Activated naive CD4-positive, alpha-beta T cell (primary cell): ENCODE data around the gene SF3B2.

ENCODE experiments used
- DNase-seq, 4 experiments: peaks; one replicate each; lab custom pipeline; 2025; lab: John Stamatoyannopoulos, UW

Gene SF3B2

GRCh38 chr11:66047541-66048365 lies 4.4 kb upstream of the SF3B2 start:
- DNase-seq, result no peak

GRCh38 chr11:66048547-66049323 lies 3.4 kb upstream of the SF3B2 start, which contains the start of gene GAL3ST3:
GAL3ST3 (minus strand) TSS chr11:66049161; CDS start chr11:66045415, 3,746 bp downstream.
- DNase-seq, result no peak

DNA sequence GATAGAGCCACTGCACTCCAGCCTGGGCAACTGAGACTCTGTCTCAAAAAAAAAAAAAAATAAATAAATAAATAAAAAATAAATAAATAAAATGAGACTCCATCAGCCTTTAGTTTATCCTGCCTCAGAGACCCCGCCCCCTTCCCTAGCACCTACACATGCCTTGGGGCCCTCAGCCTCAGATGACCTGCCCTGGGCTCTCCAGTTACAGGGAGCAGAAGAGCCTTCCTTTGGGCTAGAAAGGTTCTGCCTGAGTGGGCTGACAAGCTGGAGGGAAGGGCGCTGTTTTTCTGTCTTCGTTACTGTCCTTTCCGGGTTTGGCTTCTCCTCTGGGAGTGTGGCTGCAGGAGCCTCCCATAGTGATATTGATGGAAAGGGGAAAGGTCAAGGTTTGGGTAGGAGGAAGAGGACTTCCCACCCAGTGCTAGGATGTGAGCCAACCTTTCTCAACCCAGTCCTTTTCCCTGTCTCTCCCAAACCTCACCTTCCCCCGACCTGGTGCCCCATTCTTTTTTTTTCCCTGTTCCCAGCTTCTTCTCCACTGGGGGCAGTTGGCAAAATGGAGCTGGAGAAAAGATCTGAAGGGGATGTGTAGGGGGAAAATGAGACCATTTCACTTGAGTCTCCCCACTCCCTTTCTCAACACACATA lies 1.5 kb upstream of the SF3B2 start:
- no peak for DNase-seq

DNA sequence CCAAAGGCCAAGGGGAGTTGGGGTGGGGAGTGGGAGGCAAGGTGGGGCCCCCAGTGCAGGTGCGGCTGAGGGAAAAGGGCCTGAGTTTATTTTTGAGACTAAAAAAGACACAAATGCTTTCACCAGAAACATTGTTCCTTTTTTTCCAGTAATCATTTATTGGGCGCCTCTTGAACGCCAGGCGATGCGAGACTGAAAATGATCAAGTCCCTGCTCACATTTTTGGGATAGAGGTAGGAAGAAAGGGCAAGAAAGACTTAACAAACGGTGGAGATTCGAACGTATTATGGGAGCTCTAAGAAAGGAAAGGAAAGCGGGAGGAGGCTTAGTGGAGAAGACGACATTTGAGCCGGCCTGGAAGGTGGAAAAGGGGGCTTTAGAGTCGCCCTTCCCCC lies 796 bp upstream of the SF3B2 start:
- no peak for DNase-seq

DNA sequence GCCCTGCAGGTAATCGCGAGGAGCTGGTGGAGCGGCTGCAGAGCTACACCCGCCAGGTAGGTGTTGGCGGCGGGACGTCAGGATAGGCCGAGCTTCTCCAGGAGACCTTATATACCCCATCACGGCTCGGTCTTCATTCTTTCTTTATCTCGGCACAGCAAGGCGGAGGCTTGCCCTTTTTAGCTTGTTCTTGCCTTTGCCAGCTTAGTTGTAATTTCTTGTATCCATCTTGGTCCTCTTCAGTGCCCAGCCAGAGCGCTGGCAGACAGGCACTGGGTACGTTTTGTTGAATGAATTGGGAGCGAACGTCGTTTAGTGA lies 459 bp downstream of the SF3B2 start:
- DNase-seq, result no peak

DNA sequence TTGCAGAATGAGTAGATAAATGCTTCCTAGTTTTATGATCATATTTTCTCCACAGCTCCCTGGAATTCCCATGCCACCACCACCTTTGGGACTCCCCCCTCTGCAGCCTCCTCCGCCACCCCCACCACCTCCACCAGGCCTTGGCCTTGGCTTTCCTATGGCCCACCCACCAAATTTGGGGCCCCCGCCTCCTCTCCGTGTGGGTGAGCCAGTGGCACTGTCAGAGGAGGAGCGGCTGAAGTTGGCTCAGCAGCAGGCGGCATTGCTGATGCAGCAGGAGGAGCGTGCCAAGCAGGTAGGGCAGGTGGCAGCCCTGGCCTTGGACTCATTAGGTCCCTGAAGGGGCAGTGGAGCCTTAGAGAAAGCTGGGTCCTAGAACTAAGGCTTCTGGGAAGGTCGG lies 2.9 kb downstream of the SF3B2 start:
- no peak for DNase-seq

GRCh38 chr11:66056501-66056900 lies 4.3 kb downstream of the SF3B2 start:
- no peak for DNase-seq

GRCh38 chr11:66059966-66060680 lies 8.0 kb downstream of the SF3B2 start:
- no peak for DNase-seq

GRCh38 chr11:66061268-66061667 lies 9.1 kb downstream of the SF3B2 start:
- no peak for DNase-seq

DNA sequence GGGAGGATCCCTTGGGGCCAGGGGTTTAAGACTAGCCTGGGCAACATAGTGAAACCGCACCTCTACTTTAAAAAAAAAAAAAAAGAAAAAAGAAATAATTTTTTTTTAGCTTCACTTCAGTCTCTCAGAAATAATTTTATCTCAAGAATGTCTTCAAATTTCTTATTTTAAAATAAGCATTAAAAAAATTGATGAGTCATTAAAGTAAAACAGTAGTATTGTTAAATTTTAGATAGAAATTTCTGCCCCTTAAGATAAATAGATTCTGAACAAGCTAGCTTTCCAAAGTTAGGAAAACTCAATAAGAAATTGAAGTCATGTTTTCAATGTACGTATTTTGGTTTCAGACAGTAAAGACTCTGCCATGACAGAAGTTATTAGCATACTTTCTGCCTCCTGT lies 10.2 kb downstream of the SF3B2 start:
- no peak for DNase-seq

DNA sequence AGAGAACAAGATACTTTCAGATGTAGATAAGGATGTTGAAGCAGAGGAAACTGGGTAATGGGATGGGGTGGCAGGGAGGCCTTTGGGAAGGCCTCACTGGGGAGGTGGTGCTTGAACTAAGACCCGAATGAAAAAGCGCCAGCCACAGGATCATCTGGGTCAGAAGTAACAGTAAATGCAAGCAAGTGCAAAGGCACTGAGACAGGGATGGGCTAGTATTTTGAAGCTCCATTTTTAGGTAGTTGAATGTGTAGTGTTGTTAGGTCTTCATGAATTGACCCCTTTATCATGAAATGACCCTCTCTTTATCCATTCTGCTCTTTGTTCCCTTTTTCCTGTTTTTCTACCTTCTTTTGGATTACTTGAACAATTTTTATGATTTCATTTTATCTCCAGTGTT lies 11.7 kb downstream of the SF3B2 start:
- DNase-seq, result no peak

DNA sequence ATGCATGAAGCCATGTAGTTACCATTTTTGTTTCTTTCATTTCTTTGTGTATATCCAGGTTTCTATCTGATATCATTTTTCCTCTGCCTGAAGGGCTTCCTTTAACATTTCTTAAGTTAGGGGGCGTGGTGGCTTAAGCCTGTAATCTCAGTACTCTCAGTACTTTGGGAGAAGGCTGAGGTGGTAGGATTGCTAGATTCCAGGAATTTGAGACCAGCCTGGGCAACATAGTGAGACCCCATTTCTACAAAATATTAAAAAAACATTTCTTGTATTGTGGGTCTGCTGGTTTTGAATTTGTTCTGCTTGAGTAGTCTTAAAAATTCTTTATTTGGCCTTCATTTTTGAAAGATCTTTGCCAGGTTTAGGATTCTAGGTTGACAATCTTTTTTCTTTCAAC lies 12.4 kb downstream of the SF3B2 start:
- DNase-seq, result no peak

DNA sequence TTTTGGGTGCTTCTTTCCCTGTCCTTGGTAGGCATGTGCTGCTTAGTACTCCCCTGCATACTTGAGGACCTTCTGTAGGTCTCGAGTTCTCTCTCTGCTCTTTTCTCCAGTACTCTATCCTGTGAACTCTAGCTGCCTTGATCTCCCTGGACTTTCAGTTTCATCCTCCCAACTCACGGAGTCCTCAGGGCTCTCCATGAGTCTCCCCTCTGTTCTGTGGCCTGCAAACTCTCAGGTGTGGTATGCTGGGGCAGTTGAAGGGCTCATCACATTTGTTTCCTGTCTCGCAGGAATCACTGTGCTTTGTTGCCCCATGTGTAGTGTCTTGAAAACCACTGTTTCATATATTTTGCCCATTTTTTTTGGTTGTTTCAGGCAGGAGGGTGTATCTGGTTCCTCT lies 14.6 kb downstream of the SF3B2 start:
- DNase-seq, result no peak

DNA sequence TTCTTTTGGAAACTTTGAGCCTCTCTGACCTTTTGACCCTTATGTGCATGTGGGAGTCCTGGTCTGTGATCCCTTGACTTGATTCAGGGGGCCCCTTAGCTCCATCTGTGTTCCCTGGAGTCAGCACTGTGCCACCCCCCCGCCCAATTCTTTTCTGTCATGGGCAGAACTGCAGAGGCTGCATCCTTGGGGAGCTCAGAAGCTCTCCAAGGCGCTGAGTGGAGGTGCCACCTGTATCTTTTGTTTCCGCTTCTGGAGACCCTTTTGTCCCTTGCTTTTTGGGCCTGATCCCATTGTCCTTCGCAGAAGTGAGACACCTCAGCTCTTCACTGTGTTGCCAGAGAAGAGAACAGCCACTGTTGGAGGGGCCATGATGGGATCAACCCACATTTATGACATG lies 15.5 kb downstream of the SF3B2 start:
- DNase-seq, result no peak

- DNase-seq, result peak; percentile 35 to 62 (median 56)
Observed at GRCh38 chr11:66068154-66068821, 16.1 kb downstream of the SF3B2 start.

- no peak for DNase-seq
Observed at GRCh38 chr11:66068923-66069714, 17.0 kb downstream of the SF3B2 start.

GRCh38 chr11:66069715-66070603 lies 17.8 kb downstream of the SF3B2 start, which contains the start of gene PACS1:
PACS1 (plus strand) TSS chr11:66070272; CDS start chr11:66070487, 215 bp downstream.
- peak; percentile 33 to 73 (median 49) for DNase-seq

DNA sequence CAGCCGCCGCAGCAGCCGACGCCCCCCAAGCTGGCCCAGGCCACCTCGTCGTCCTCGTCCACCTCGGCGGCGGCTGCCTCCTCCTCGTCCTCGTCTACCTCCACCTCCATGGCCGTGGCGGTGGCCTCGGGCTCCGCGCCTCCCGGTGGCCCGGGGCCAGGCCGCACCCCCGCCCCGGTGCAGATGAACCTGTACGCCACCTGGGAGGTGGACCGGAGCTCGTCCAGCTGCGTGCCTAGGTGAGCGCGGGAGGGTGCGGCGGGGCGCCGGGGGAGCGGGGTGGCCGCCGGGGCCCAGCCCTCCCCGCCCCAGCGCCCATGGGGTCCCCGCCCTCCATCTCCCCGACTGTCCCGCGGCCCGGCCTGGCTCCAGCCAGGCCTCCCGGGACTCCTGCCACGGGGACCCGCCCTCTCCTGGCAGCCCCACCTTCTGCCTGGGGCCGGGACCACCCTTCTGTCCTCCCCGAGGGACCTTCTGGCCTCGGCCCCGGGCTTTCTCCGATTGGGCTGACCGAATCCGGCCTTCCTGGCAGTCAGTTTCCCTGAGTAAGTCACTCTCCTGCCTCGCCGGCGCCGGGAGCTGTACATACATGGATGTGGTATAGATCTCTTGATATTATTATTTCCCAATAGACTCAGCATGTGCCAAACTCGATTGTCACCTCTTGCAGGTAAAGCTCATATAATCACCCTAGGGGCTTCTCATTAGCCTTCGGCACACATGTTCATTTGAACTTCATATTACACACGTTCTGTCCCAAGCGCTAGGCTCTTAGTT lies 18.6 kb downstream of the SF3B2 start:
- DNase-seq, result no peak

DNA sequence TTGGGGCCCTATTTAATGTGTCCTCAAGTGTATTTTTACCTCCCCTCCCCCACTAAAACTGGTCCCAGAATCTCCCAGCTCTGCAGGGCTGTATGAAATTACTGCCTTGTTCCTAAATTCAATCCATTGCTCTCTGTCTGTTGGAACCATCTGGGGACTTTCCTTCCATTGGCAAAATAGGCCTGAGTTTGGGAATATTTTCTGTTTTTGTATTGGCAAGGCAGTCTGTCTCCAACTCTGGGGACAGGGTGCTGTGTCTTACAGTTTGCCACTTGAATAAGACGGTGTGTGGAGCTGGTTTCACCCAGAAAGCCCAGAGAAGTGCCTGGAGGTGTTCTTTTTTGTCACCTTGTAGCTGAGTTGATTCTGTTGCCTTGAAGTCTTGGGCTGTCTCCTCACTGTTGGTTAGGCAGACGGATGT lies 19.2 kb downstream of the SF3B2 start:
- no peak for DNase-seq
